Kasumi-1 (cell line): ENCODE measurements around the gene TMEM229A.
A peak's percentile ranks its signal among the peaks of the same experiment; 100 is the strongest.
"Not testable (repeated sequence)": the region's sequence is repeated elsewhere in the genome, so short reads cannot be mapped to it uniquely, and the experiment has no call there.

ENCODE experiments used
- DNase-seq, 2 experiments: peaks; one replicate each; lab custom pipeline; 2025; lab: John Stamatoyannopoulos, UW

TMEM229A gene

DNA sequence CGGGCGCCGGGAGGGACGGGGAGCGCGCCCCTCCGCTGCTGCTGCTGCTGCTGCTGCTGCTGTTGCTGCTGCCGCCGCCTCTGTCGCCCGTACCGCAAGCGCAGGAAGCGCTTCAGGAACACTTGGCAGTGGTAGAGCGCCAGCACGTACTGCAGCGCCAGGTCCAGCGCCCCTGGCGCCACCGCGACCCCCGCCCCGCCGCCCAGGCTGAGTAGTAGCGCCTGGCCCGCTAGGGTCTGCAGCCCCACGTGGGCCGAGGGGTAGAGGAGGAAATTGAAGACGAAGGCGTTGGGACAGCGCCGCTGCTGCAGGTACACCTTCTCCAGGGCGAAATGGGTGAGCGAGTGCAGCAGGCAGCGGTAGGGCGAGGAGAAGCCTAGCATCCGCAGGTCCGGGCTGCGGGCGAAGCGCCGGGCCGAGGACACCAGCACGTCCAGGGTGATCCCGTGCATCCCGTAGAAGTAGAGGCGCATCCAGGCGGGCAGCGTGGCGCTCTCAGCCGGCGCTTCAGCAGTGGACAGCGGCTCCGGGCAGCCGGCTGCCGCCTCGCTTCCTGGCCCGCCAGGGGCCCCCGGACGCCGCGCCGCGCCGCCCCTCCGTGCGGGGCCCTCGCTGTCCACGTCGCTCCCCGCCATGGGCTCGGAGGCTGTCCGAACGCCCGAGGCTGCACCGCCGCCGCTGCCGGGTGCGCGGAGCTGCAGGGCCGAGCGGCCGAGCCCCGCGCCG is at the start of gene TMEM229A:
TSS of gene TMEM229A (minus strand) at position 699 of the 726 bp plus-strand sequence. CDS start at position 635, 64 bp downstream.
- DNase-seq = no peak

DNA sequence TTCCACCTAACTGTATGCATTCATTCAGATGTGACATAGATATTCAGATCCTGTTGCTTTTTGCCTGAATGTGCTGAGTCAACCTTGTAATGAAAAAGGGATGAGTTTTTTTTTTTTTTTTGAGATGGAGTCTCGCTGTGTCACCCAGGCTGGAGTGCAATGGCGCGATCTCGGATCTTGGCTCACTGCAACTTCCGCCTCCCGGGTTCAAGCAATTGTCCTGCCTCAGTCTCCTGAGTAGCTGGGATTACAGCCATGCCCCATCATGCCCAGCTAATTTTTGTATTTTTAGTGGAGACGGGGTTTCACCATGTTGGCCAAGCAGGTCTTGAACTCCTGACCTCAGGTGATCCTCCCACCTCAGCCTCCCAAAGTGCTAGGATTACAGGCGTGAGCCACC is 49.4 kb upstream of the TMEM229A start:
- not testable (repeated sequence) for DNase-seq

DNA sequence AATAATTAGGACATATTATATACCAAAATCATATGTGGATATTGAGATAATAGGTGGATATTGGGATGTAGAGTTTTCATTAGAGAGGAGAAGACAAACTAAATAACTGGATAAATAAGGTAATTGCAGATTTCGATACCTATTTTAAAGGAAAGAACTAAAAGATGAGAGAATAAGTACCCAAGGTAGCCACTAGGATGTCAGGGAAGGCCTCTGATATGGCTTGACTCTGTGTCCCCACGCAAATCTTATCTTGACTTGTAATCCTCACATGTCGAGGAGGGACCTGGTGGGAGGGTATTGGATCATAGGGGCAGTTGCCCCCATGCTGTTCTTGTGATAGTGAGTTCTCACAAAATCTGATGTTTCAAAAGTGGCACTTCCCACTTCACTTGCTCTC is 44.7 kb upstream of the TMEM229A start:
- no peak for DNase-seq

DNA sequence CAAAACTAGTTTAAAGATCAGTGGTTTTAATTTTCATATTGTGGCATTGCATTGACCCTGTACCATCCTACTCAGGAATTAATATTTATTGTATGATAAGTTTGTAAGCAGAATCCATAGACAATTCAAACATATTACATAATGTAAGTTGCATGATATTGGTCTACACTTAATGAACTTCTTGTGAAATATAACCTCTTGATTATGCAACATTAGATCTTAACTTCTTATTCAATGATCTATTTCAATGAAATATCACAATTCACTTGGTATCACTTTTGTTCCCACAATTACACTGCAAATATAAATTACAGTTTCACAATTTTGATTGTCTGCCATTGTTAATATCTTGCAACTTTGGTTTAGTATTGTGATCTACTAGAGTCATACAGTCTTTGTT is 44.0 kb upstream of the TMEM229A start:
- no peak for DNase-seq

DNA sequence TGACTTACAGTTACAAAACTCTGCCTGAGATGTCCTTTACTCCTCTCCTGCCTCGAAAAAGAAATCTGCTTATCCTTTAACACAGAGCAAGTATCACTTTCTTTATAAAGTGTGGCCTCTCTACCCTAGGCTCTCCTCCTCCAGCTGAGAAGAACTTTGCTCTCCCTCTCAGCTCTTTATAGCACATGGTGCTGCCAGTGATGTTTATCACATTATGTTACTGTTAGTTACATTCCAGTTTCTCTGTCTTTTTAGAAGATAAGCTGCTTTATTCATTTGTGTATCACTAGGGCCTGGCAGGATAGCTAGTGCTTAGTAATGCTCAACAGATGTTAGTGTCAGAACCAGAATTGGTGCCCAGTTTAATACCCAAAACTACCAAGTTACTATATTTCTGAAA is 41.1 kb upstream of the TMEM229A start:
- no peak for DNase-seq

DNA sequence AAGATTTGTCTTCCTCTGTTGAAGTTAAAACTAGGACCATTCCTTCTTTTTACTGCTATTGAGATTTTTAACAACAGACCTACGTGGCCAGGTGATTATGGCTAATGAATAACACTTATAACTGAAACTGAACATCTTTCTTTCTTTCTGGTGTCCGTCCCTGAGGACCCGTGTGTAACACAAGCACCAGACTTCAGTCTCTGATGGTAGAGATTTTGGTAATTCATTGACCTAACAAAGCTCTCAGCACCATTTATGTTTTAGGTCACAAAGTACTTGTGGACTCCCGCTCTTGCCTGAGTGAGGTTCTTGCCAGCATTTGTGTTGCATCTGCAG is 40.4 kb upstream of the TMEM229A start:
- DNase-seq = no peak

DNA sequence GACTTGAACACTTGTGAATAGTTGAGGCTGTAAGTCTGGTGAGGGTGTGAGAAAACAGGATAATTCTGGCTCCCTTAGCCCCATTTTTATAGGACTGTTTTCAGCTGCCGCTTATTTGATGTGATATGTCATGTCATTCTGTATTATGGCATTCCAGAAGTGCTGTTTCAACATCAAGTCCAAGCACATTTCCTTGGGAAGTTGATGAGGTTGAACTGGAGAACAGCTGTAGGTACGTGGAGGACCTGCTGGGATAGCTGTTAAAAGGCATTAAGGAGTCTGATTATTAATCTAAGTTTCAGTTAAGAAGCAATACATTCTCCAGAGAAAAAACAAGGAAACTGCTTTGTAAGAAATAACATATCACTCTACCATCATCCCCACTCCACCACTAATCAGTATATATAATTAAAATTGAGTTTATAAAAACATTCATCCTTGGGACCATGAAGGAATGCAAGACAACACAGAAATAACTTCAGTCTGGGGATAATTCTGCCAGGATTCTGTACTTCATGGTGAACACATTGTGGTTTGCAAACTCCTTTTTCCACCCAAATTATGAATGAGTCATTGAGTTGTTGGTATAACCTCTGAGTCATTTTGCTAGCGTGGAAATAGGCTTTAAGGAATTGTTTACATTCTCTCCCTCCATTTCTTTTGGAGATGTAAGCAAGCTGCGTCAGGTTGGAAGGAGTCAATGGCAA is 39.9 kb upstream of the TMEM229A start:
- no peak for DNase-seq

DNA sequence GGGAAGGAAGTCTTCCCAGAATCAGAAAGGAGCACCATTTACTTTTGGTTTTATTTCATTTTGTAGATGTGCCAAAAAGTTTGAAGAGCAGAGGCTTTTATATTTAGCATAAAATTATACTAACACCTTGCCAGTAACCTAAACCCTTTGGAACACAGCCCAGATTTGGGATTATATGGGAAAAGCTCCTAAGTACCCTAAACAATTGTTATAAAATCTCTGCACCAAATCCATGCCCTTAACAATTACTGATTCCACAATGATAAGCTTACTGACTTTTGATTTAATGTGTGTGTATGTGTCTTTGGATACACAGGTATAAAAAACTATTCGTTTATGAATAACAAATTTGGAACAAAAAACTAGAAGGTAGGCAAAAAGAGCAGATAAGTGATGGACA is 39.0 kb upstream of the TMEM229A start:
- no peak for DNase-seq

DNA sequence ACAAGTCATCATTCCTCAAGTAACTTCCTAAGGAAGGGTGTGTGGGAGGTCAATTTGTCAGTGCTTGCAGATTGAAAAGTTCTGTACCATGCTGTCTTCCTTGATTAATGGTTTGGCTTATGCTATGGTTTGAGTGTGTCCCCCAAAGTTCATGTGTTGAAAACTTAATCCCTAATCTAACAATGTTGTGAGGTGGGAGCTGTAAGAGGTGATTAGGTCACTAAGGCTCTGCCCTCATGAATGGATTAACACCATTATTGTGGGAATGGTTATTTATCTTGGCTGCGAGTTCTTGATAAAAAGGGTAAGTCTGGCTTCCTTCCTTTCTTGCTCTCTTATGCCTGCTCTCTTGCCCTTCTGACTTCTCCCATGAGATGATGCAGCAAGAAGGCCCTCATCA is 29.3 kb upstream of the TMEM229A start:
- no peak for DNase-seq

DNA sequence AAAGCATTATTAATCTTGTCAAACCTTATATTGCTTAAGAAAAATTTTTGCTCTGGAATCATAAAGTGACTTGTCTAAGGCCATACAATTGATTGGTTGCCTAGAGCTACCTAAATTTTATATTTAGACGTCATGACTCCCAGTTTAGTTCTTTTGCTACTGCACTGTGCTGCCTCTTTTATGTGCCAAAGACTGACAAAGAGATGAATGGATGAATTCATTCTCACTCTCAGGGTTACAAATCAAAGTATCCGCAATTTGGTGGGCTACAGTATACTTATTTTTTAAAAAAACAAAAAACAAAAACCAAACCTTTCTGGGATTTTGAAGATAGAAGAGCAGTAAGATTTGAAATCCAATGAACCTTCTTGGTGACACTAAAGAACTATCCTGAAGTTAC is 27.7 kb upstream of the TMEM229A start:
- DNase-seq = no peak

DNA sequence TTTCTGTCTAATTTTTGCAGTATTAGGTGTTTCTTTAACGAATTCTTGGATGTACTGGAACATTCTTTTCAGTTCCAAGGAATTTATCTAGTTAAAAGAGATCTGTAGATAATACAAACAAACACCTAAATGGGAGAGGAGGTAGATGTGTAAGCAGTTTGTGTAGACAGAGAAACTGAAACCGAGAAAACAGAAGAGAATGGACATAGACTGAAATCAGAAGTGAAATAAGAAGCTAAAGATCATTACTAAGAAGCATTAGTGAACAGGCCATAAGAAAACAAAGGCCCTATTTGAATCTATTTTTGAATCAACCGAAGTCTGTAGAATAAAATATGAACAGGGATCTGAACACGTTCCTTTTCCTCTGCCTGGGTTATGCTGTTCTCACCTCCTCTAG is 26.5 kb upstream of the TMEM229A start:
- DNase-seq = no peak

DNA sequence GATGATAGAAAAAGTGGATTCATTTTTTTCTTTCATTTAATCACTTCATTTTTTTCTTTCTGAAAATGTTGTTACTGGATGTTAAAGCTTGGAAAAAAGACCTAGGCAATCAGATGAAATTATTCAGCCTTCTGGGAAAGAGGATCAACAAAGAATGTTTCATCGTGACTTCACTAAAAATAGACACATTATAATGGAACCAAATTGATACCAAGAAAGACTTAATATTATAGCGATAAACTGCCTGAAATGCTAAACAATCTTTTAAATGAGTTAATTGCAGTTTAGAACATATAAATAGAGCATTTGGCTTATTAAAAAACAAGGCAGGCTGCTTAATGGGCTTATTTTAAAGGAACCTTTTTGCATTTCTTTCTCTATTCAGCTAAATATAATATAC is 25.6 kb upstream of the TMEM229A start:
- no peak for DNase-seq

DNA sequence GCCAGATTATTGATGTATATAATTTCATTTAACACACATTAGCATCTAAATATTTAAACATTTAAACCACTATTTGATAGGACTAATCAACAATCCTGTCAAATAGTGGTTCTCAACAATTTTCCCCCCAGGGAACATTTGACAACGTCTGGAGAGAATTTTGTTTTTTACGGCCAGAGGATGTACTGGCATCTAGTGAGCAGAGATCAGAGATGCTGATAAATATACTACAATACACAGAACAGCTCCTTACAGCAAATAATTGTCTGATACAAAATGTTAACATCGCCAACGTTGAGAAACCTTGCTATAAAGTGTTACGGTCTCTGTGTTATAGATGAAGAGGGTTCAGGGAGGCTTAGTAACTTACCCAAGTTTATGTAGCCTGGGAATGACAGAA is 25.0 kb upstream of the TMEM229A start:
- no peak for DNase-seq

DNA sequence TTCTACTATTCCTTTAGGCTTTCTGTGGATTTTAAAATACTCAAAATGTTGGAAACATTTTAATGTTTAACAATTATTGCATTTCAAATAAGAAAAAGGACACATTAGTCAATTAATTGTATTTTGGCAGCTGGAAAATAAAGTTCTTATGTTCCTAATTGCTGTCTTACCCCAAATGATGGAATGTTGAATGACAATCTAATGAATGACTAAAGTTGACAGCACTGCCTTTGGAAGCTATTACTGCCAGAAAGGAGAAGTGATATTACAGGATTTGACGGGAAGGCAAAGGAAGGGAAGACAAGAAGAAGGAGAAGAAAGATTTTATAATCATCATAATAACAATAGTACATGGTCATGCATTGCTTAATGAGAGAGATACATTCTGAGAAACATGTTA is 23.4 kb upstream of the TMEM229A start:
- DNase-seq = no peak

DNA sequence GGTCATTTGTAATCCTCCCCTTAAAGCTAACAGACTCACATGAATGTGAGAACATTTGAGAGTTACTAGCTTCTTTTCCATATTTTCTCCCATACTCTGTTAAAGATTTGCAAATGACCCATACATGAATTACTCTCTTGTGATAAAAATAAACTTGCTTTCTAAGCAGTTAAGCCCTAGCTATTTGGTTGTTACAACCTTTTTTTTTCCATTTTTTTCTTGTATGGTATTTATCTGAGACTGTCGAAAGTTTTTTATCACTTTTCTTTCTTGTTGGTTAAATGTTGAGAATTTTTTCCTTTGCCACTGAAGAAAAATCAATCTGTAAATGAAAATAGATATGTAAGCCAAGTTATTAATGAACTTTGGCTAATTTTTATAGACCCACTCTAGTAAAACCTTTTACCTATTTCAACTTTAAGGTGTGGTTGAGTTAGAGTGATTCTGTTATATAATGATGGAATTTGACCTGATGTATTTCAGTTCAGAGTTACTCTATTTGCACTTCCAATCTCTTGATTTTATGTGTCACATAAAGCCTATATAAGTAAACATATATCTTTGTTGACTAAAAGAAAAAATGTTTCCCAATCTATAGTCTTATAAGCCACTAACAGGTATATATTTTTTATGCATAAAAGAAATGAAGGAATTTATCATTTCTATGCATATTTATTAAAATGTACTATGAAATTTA is 19.0 kb upstream of the TMEM229A start:
- DNase-seq = no peak

DNA sequence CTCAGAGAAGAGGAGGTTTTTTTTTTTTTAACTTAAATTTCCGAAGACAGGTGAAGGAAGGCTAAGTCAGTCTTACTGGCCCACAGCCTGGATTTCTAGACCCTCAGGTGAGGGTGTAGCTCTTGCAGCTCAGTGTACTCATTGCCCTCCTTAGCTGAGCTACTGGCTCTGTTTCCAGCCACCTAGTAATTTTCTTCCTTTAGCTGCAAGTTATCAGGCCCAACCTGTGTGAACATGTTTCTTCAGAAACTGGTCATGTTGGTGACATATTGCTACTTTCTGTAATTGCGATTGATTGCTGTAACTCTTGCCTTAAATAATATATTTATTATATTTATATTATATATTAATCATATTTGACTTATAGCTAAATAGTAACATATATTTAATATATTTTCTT is 10.0 kb upstream of the TMEM229A start:
- DNase-seq = no peak

DNA sequence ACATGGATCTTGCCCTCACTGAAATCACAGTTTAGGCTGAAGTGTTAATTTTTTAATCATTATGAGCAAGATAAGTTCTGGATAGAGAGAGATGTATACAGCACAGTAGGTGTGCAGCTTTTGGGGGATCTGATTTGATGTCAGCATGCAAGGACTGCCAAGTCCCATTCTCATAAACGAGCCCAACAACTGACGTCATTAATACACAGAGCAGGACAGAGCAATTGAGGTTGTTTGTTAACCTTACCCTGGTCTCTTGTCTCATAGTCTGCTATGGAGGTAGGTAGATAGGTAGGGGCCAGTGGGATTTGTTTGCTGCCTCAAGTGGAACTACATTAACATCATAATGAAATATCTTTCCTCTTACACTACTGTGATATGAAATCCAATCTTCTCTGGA is 8.6 kb upstream of the TMEM229A start:
- DNase-seq = no peak

DNA sequence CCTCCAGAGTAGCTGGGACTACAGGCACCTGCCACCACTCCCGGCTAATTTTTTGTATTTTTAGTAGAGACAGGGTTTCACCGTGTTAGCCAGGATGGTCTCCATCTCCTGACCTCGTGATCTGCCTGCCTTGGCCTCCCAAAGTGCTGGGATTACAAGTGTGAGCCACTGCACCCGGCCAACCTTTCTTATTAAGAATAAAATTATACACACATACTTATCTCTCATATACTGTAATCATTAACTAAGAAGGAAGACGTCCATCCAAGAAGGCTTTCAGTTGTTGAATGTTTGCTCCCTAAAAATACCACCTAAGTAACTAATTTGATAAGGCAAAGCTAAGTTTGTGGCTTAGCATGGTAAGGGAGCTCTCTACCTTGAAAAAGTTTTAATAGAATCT is 5.0 kb upstream of the TMEM229A start:
- DNase-seq = not testable (repeated sequence)

DNA sequence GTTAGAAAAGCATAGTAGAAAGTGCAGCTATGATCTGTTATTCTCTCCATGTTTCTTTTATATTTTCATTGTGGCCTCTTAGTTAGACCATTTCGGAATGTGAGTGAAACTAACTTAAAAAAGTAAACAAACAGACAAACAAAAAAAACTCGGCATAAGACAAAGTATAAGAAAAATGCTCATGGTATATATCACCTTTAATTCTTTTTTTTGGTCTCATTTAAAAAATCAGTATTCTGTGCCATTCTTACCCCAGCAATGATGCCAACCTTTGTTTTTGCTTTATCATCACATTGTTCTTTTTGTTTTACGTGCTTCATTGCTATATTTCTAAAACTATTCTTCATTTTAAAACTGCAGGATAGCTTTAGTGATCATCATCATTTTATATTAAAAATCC is 2.8 kb upstream of the TMEM229A start:
- no peak for DNase-seq

DNA sequence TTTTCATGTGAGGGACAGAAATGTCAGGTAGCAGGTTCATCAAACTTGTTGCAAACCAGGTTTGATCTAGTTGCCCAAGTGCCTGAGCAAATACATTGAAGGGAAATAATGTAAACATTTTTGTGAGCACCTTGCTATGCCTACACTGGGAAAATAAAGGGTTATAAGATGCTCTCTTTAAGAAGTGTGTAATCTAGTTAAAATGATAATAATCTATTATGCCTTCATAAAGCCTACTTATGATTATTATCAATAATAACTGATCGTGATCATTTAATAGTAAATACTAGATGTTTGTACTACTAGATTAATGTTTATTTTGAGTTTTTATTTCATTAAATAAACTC is 1.9 kb upstream of the TMEM229A start:
- DNase-seq = no peak

DNA sequence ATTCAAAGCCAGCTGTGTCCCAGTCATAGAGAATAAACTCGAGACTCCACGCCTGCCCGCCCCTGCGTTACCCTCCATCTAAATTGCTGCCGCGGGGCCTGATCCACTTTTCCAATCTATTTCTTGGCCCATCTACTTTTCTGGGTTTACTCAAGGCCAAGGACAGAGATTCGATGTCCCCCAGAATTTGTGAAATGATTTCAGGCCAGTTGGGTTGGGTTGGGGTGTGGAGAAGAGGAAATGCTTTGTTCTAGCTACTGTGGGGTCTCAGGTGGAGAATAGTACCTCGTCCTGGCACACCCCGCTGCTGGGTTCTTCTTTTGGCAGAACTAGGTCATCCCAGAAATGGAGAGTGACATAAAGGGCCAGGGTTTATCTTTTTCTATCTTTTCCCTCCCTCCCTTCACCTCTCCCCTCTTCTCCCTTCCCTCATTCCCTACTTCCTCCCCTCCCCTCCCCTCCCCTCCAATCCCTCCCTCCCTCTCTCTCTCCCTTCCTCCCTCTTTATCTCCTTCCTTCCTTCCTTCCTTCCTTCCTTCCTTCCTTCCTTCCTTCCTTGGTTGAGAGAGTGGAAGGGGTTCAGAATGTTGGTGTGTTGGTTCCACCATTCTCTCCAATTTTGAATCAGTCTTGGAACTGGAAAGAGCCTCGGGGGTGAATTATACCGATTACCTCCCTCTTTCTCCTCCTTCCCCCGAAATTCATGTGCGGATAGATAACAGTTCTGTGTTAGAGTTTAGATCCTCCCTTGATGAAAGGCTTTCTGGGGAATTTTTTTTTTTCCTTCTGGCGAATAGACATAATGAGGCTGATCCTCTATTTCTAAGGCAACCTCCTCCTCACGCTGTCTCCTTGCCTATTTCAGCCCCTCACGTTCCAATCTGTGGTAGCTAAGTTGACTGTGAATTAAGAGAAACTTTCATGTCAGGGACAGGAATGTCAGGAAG is 1.2 kb upstream of the TMEM229A start:
- DNase-seq = no peak

DNA sequence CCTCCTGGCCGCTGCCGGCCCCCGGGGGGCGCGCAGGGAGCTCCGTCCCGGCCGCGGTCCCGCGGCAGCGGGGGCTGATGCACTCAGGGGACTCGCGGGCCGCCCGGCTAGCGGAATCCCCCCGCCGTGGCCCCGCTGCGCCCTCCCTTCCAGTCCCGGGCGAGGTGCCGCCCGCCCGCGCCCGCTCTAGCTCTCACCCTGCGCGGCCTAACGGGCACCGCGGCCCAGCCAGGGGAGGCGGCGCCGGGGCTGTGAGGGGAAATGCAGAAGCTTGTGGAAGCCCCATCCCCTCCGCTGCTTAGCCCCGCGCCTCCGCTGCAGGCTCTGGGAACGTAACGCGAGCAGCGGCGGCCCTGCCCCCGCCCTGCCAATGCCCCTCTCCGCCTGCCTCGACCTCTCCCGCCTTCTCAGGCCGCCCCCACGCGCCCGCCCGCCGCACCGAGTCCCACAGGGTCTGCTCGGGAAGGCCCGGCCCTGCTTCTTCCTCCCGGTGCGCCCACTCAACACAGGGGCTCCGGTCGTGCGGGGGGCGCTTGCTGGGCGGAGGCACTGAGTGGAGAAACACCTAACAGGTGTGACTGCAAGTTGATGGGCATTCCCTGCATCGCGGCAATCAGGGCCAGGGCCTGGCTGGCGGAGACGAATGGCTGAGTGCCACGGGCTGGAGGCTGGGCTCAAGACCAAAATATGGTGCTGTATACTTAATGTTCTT is 384 bp upstream of the TMEM229A start:
- DNase-seq = peak in 1 of 2 experiments; percentile 12
